Progenitor cell of endocrine pancreas (in vitro differentiated cells): Measurements from ENCODE around the gene BEND7. TPM values are rescaled to one million over a fixed set of nuclear protein-coding genes. Genes with fewer than 3 reads are reported as not detected.

Experiments
- DNase-seq: peaks from one replicate; pipeline ENCODE4 v3.0.0; 2021; ENCODE audit warnings: low spot score; ENCODE audit not compliant: unreplicated experiment
- H3K27ac Mint-ChIP-seq: 2 replicates; pipeline ENCODE4 v1.8.0; 2021; ENCODE audit warnings: mild to moderate bottlenecking, moderate library complexity, mixed read lengths
- H3K27me3 Mint-ChIP-seq: 2 replicates; pipeline ENCODE4 v1.8.0; 2021; ENCODE audit warnings: mixed read lengths
- H3K36me3 Mint-ChIP-seq: 2 replicates; pipeline ENCODE4 v1.8.0; 2022; ENCODE audit warnings: mixed read lengths; ENCODE audit not compliant: insufficient read depth
- H3K4me1 Mint-ChIP-seq: 2 replicates; pipeline ENCODE4 v1.8.0; 2021; ENCODE audit warnings: low read depth, mixed read lengths
- H3K4me3 Mint-ChIP-seq: 2 replicates; pipeline ENCODE4 v1.8.0; 2021; ENCODE audit warnings: low read depth, mild to moderate bottlenecking, moderate library complexity, mixed read lengths
- H3K9me3 Mint-ChIP-seq: 2 replicates; pipeline ENCODE4 v1.8.0; 2021; ENCODE audit warnings: low read depth, mixed read lengths
- CTCF ChIP-seq: fragments of 200-600 bp; sonication (generic); IDR thresholded peaks from one replicate; pipeline ENCODE4 v1.5.0; 2021; ENCODE audit warnings: antibody characterized with exemption, mild to moderate bottlenecking; ENCODE audit not compliant: unreplicated experiment
- total RNA-seq: library from RNA; stranded (reverse); gene quantifications from 2 replicates; pipeline ENCODE4 v1.2.1, GENCODE V29; 2021

The BEND7 gene
- total RNA-seq, 1 donor from 2014 or later, result 47.8 TPM

GRCh38 chr10:13397052-13397451, 131.8 kb downstream of the BEND7 start:
- no peak for TF ChIP-seq CTCF
- no peaks in the 10 kb centered on the region for H3K36me3 Mint-ChIP-seq
- no peaks in the 10 kb centered on the region for H3K4me1 Mint-ChIP-seq
- no peak overlapping the region for H3K27ac Mint-ChIP-seq
- H3K27me3 Mint-ChIP-seq, result peaks cover 6% of the 10 kb centered on the region
- DNase-seq, result no peak
- H3K4me3 Mint-ChIP-seq, result no peak overlapping the region
- peaks cover 6% of the 10 kb centered on the region for H3K9me3 Mint-ChIP-seq

GRCh38 chr10:13396369-13396768, 132.4 kb downstream of the BEND7 start:
- H3K4me1 Mint-ChIP-seq, result no peaks in the 10 kb centered on the region
- H3K4me3 Mint-ChIP-seq, result no peak overlapping the region
- peaks cover 8% of the 10 kb centered on the region for H3K27me3 Mint-ChIP-seq
- no peak overlapping the region for H3K27ac Mint-ChIP-seq
- H3K9me3 Mint-ChIP-seq, result peaks cover 6% of the 10 kb centered on the region
- DNase-seq, result no peak
- no peaks in the 10 kb centered on the region for H3K36me3 Mint-ChIP-seq
- TF ChIP-seq CTCF, result no peak

GRCh38 chr10:13395540-13395939, 133.3 kb downstream of the BEND7 start:
- H3K27ac Mint-ChIP-seq, result no peak overlapping the region
- no peak for DNase-seq

GRCh38 chr10:13393640-13394039, 135.2 kb downstream of the BEND7 start:
- TF ChIP-seq CTCF, result no peak
- H3K27ac Mint-ChIP-seq, result no peak overlapping the region
- no peaks in the 10 kb centered on the region for H3K9me3 Mint-ChIP-seq
- H3K27me3 Mint-ChIP-seq, result peaks cover 14% of the 10 kb centered on the region
- H3K4me3 Mint-ChIP-seq, result no peak overlapping the region
- no peak for DNase-seq
- H3K4me1 Mint-ChIP-seq, result no peaks in the 10 kb centered on the region
- no peaks in the 10 kb centered on the region for H3K36me3 Mint-ChIP-seq

More at GRCh38 chr10:13395540-13395939, 133.3 kb downstream of the BEND7 start:
- Mint-ChIP-seq H3K4me3 (no peak overlapping the region), H3K4me1 (no peaks in the 10 kb centered on the region), H3K27me3 (peaks cover 8% of the 10 kb centered on the region), H3K36me3 (no peaks in the 10 kb centered on the region), H3K9me3 (peaks cover 6% of the 10 kb centered on the region)
- no peak for TF ChIP-seq CTCF

GRCh38 chr10:13392701-13393100, 136.1 kb downstream of the BEND7 start:
- DNase-seq, result no peak
- H3K4me3 Mint-ChIP-seq, result no peak overlapping the region
- no peak for TF ChIP-seq CTCF
- H3K9me3 Mint-ChIP-seq, result no peaks in the 10 kb centered on the region
- H3K27ac Mint-ChIP-seq, result no peak overlapping the region
- peaks cover 15% of the 10 kb centered on the region for H3K27me3 Mint-ChIP-seq
- no peaks in the 10 kb centered on the region for H3K4me1 Mint-ChIP-seq
- no peaks in the 10 kb centered on the region for H3K36me3 Mint-ChIP-seq

Other genes with a start within 250 kb of the BEND7 start
- 19.0 and 19.9 TPM in 2 replicates for gene PHYH, start 228.9 kb downstream of the BEND7 start, total RNA-seq
- 117 and 127 TPM in 2 replicates for gene SEPHS1, start 180.7 kb downstream of the BEND7 start, total RNA-seq
- gene PRPF18, start 58.0 kb upstream of the BEND7 start, total RNA-seq, result 17.1 and 18.8 TPM in 2 replicates